ENCODE data around the gene FADS2.

FADS2 gene

DNA sequence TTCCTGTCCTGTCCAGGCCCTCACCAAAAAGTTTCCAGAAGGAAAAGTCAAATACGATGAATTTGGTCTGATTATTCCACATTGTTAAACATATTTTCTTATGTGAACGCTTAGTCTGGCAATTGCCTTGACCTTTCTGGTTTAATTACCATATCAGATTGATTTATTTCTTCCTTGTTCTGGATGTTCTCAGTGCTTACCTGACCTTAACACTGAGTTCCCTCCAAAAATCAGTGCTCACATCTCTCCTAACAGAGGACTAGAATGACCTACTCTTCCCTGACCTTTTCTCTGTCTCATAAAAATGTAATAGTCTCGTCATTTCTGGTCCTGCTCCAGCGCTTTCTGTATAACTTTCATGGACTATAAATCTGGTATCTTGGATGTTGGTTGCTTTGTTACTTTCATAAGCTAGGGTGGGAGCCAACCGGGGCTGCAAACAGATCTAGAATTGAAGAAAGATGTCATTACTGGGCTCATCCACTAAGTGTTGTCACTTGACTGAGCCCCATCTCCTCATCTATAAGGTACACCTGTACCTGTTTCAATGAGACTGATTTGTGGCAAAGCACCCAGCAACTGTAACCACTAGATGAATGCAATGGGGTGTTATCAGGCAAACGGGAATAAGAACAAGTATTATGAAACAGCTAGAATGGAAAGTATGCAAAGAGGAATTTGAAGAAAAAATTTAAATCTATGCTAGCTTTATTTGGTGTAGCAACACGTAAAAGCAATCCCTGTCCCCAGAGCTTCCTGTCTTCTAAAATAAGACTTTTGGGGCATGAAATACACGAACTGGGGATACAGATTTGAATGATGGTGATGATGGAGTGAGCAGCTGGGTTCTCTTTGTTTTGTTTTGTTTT is 2.4 kb downstream of the FADS2 start:
- no peaks in the 10 kb centered on the region for H3K9me3 ChIP-seq (replicated peaks; ENCODE audit: low read length)
- peak overlapping the region; percentile 99 for H3K4me2 ChIP-seq (ENCODE audit: low read length)
- peaks cover 53% of the 10 kb centered on the region for H3K4me1 ChIP-seq (ENCODE audit: control insufficient read depth, insufficient read depth, low read length)
- H3K27me3 ChIP-seq (ENCODE audit: control insufficient read depth, insufficient read depth, low read length): no peaks in the 10 kb centered on the region
- peak overlapping the region; percentile 35 for H3K4me3 ChIP-seq (ENCODE audit: low read length)
- H3K9ac ChIP-seq (ENCODE audit: low read depth, low read length): no peak overlapping the region
- no peaks in the 10 kb centered on the region for H3K36me3 ChIP-seq (ENCODE audit: insufficient read depth, low read length)

DNA sequence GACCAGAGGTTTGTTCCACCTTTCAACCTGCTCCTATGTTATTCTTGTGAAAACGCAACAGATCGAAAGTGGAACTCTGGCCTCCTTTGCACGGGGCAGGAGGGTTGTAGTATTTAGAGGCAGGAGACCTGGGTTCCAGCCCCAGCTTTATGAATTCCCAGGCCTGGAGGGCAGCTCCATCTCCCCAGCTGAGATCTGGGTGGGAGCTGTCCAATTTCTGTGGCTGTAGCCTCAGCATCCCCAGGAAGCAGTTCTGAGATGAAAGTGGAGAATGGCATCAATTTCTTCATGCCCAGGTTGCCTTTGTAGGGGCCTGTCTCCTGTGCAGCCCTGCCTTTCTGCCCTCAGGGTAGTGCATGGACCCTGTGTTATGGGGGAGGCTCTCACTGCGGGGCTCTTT is 4.1 kb downstream of the FADS2 start:
- H3K4me1 ChIP-seq (ENCODE audit: control insufficient read depth, insufficient read depth, low read length): peaks cover 48% of the 10 kb centered on the region
- H3K9ac ChIP-seq (ENCODE audit: low read depth, low read length): no peak overlapping the region
- no peak overlapping the region for H3K4me3 ChIP-seq (ENCODE audit: low read length)
- no peak overlapping the region for H3K4me2 ChIP-seq (ENCODE audit: low read length)
- H3K27me3 ChIP-seq (ENCODE audit: control insufficient read depth, insufficient read depth, low read length): no peaks in the 10 kb centered on the region
- no peaks in the 10 kb centered on the region for H3K9me3 ChIP-seq (replicated peaks; ENCODE audit: low read length)
- no peaks in the 10 kb centered on the region for H3K36me3 ChIP-seq (ENCODE audit: insufficient read depth, low read length)

DNA sequence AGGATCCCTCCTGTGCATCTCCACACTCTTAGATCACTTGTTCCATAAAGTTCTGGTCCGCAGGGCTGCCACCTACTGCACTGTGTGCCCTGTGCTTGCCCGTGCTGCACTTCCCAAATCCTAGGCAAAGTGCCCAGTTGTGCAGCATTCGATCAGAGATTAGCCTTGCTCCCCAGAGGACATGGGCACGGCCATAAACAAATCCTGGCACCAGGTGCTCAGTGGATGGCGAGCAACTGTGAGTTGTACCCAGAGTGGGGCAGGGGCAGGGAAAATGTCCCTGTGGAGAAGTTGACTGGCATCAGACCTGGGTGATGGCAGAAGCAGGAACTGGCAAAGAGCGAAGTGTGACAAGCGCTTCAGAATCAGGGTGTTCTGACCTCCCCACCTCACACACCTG is 4.7 kb downstream of the FADS2 start:
- H3K4me3 ChIP-seq (ENCODE audit: low read length): no peak overlapping the region
- H3K4me2 ChIP-seq (ENCODE audit: low read length): no peak overlapping the region
- H3K27me3 ChIP-seq (ENCODE audit: control insufficient read depth, insufficient read depth, low read length): no peaks in the 10 kb centered on the region
- H3K9me3 ChIP-seq (replicated peaks; ENCODE audit: low read length): no peaks in the 10 kb centered on the region
- H3K36me3 ChIP-seq (ENCODE audit: insufficient read depth, low read length): no peaks in the 10 kb centered on the region
- no peak overlapping the region for H3K9ac ChIP-seq (ENCODE audit: low read depth, low read length)
- H3K4me1 ChIP-seq (ENCODE audit: control insufficient read depth, insufficient read depth, low read length): peaks cover 44% of the 10 kb centered on the region

DNA sequence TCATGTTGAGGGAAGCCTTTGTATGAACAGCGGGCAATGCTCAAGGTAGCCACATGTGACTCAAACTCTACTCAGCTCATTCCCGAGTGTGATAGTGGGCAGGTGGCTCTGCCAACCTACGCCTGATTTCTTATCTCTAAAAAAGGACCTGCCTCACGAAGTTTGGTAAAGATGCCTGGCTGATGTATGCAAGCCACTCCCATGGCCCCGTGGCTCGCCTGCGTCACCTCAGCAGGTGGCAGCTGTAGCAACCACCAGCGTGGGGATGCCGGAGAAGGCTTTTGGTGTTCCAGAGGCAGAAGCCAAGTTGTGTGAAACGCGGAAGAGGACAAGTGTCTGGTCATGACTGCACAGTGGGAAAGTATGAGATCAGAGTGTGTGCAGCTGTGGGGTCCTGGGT is 5.4 kb downstream of the FADS2 start:
- Histone ChIP-seq H3K9ac (ENCODE audit: low read depth, low read length) (no peak overlapping the region), H3K4me2 (ENCODE audit: low read length) (no peak overlapping the region), H3K36me3 (ENCODE audit: insufficient read depth, low read length) (no peaks in the 10 kb centered on the region), H3K27me3 (ENCODE audit: control insufficient read depth, insufficient read depth, low read length) (no peaks in the 10 kb centered on the region), H3K9me3 (replicated peaks; ENCODE audit: low read length) (no peaks in the 10 kb centered on the region), H3K4me3 (ENCODE audit: low read length) (no peak overlapping the region), H3K4me1 (ENCODE audit: control insufficient read depth, insufficient read depth, low read length) (peaks cover 41% of the 10 kb centered on the region)

DNA sequence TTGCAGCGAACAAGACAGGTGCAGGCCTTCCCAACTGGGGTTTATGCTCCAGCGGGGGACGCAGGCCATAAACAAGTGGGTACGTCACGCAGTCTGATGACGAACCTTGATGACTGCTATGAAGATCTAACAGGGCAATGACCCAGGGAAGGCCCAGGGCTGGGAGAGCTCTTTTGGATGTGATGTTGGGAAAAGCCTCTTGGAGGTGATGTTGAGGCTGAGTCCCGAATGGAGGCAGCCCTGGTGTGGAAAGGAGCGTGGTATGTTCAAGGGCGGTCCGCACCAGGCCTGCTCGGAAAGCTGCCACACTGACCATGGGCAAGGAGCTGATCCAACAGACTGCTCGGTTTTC is 5.8 kb downstream of the FADS2 start:
- Histone ChIP-seq H3K36me3 (ENCODE audit: insufficient read depth, low read length) (no peaks in the 10 kb centered on the region), H3K4me2 (ENCODE audit: low read length) (peak overlapping the region; percentile 51), H3K27me3 (ENCODE audit: control insufficient read depth, insufficient read depth, low read length) (no peaks in the 10 kb centered on the region), H3K9me3 (replicated peaks; ENCODE audit: low read length) (no peaks in the 10 kb centered on the region), H3K4me3 (ENCODE audit: low read length) (no peak overlapping the region), H3K4me1 (ENCODE audit: control insufficient read depth, insufficient read depth, low read length) (peaks cover 39% of the 10 kb centered on the region), H3K9ac (ENCODE audit: low read depth, low read length) (peak overlapping the region; percentile 28)

DNA sequence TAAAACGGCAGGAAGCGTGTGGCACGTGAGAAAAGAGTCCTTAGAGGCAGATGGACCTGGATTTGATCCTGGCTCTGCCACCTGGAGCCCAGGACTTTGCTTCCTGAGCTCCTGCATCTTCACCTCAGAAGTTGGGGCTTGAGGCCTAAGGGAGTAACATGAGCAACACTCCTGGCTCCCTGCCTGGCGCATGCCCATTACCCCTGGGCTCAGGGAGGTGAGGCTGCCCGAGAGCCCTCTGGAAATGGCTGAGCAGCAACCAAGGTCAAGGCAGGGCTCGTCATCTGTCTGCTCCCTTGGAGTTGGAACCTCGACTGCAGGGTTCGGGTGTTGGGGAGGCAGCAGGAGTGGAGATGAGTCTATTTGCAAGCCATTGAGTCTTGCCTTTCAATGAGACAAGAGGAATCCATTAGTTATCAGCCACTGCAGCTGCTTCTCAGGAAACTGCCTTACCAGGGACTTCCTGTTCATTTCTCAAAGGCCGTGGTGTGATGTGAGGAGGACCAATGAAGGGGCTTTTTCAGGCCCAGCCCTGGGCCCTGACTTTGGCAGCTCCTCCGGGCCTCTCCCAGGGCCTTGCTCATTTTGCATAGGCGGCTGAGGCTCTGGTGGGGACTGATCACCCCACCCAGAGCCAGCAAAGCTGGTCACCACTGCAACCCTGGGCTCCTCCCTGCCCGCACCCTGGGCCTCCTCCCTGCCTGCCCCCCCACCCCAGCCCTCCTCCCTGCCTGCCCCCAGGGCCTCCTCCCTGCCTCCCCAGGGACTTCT is 6.4 kb downstream of the FADS2 start:
- no peaks in the 10 kb centered on the region for H3K27me3 ChIP-seq (ENCODE audit: control insufficient read depth, insufficient read depth, low read length)
- no peaks in the 10 kb centered on the region for H3K9me3 ChIP-seq (replicated peaks; ENCODE audit: low read length)
- H3K9ac ChIP-seq (ENCODE audit: low read depth, low read length): peak overlapping the region; percentile 28
- H3K4me2 ChIP-seq (ENCODE audit: low read length): peak overlapping the region; percentile 51
- H3K4me1 ChIP-seq (ENCODE audit: control insufficient read depth, insufficient read depth, low read length): peaks cover 33% of the 10 kb centered on the region
- peaks cover under 1% of the 10 kb centered on the region for H3K36me3 ChIP-seq (ENCODE audit: insufficient read depth, low read length)
- peak overlapping the region; percentile 4 for H3K4me3 ChIP-seq (ENCODE audit: low read length)

DNA sequence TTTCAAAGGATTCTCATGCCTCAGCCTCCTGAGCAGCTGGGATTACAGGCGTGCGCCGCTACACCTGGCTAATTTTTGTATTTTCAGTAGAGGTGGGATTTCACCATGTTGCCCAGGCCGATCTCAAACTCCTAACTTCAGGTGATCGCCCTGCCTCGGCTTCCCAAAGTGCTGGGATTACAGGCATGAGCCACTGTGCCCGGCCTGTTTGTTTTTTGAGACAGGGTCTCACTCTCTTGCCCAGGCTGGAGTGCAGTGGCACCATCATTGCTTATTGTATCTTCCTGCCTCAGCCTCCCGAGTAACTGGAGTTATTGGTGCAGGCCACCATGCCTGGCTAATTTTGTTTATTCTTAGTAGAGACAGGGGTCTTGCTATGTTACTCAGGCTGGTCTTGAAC is 8.1 kb downstream of the FADS2 start:
- Histone ChIP-seq H3K4me3 (ENCODE audit: low read length) (no peak overlapping the region), H3K27me3 (ENCODE audit: control insufficient read depth, insufficient read depth, low read length) (no peaks in the 10 kb centered on the region), H3K9ac (ENCODE audit: low read depth, low read length) (no peak overlapping the region), H3K9me3 (replicated peaks; ENCODE audit: low read length) (no peaks in the 10 kb centered on the region), H3K4me1 (ENCODE audit: control insufficient read depth, insufficient read depth, low read length) (peaks cover 19% of the 10 kb centered on the region), H3K36me3 (ENCODE audit: insufficient read depth, low read length) (peaks cover 16% of the 10 kb centered on the region), H3K4me2 (ENCODE audit: low read length) (no peak overlapping the region)

DNA sequence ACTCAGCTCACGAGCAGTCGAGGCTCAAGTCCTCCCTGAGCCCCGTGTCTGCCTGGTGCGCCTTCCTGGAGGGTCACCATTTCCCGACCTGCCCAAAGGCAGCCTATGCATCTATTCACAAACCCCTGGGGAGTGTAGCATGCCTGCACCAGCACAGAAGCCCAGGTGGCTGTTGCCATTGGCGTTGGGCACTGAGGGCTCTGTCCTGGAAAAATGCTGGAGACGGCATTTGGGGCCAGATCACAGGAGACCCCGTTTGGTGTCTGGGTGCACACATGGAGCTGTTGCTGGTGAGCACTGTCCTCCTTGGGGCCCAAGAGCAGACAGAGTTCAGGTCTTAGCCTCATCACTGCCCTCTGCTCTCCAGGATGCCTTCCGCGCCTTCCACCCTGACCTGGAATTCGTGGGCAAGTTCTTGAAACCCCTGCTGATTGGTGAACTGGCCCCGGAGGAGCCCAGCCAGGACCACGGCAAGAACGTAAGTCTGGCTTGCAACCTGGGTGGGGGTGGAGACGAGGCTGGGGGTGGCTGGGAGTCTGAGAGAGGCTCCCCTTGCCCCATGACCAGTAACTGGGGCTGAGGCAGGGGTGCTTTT is 9.4 kb downstream of the FADS2 start:
- no peak overlapping the region for H3K4me2 ChIP-seq (ENCODE audit: low read length)
- peaks cover 19% of the 10 kb centered on the region for H3K4me1 ChIP-seq (ENCODE audit: control insufficient read depth, insufficient read depth, low read length)
- H3K27me3 ChIP-seq (ENCODE audit: control insufficient read depth, insufficient read depth, low read length): no peaks in the 10 kb centered on the region
- no peak overlapping the region for H3K4me3 ChIP-seq (ENCODE audit: low read length)
- H3K9me3 ChIP-seq (replicated peaks; ENCODE audit: low read length): no peaks in the 10 kb centered on the region
- H3K36me3 ChIP-seq (ENCODE audit: insufficient read depth, low read length): peaks cover 28% of the 10 kb centered on the region
- no peak overlapping the region for H3K9ac ChIP-seq (ENCODE audit: low read depth, low read length)

DNA sequence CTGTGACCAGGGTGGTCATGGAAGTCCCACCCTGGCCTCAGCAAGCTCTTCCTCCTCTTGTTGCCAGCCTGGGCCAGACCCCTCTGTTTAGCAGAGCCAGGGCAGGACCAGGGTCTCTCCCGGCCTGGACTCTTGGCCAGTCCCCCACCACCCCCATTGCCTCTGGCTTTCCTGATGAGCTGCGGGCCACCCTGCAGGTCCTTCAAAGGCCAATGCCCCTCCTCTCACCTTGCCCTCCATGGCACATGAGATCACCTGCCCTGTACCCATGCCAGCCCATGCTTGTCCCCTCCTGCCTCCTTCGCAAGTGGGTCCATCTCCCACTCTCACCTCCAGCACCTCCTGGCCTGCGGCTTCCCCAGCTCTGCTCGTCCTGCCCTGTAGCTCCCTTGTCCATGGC is 10.4 kb downstream of the FADS2 start:
- Histone ChIP-seq H3K9me3 (replicated peaks; ENCODE audit: low read length) (no peaks in the 10 kb centered on the region), H3K4me3 (ENCODE audit: low read length) (no peak overlapping the region), H3K9ac (ENCODE audit: low read depth, low read length) (no peak overlapping the region), H3K36me3 (ENCODE audit: insufficient read depth, low read length) (peaks cover 38% of the 10 kb centered on the region), H3K4me2 (ENCODE audit: low read length) (no peak overlapping the region), H3K27me3 (ENCODE audit: control insufficient read depth, insufficient read depth, low read length) (no peaks in the 10 kb centered on the region), H3K4me1 (ENCODE audit: control insufficient read depth, insufficient read depth, low read length) (peaks cover 18% of the 10 kb centered on the region)

DNA sequence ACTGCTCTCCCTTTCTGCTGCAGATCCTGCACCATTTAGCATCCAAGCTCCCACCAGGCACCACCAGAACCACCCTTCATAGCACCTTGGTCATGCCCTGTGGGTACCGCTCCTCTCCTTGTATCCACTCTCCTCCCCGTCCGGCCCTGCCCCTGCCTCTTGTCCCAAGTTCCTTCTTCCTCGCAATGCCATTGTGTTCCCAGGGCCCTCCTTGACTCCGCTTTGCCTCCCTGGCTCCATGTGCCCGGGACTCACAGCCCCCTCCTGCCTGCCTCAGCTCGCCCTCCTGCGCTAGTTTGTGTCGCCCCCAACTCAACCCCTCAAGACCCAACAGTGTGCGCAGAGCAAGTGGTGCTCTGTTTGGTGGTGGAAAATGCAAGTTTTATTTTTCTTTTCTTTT is 10.8 kb downstream of the FADS2 start:
- Histone ChIP-seq H3K9me3 (replicated peaks; ENCODE audit: low read length) (no peaks in the 10 kb centered on the region), H3K27me3 (ENCODE audit: control insufficient read depth, insufficient read depth, low read length) (no peaks in the 10 kb centered on the region), H3K9ac (ENCODE audit: low read depth, low read length) (no peak overlapping the region), H3K4me1 (ENCODE audit: control insufficient read depth, insufficient read depth, low read length) (peaks cover 14% of the 10 kb centered on the region), H3K36me3 (ENCODE audit: insufficient read depth, low read length) (peaks cover 38% of the 10 kb centered on the region), H3K4me3 (ENCODE audit: low read length) (no peak overlapping the region), H3K4me2 (ENCODE audit: low read length) (no peak overlapping the region)

DNA sequence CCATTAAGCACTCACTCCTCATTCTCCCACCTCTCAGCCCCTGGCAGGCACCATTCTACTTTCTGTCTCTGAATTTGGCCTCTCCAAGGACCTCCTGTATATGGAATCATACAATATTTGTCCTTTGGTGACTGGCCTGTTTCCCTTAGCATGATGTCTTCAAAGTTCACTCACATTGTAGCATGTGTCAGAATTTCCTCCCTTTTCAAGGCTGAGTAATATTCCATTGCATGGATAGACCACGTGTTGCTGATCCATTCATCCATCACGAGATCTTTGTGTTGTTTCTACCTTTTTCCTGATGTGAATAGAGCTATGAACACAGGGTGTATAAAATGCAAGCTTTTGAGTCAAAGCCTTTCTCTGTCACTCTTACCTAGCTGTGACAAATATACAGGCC is 11.6 kb downstream of the FADS2 start:
- no peak overlapping the region for H3K4me2 ChIP-seq (ENCODE audit: low read length)
- H3K9ac ChIP-seq (ENCODE audit: low read depth, low read length): no peak overlapping the region
- H3K27me3 ChIP-seq (ENCODE audit: control insufficient read depth, insufficient read depth, low read length): no peaks in the 10 kb centered on the region
- H3K9me3 ChIP-seq (replicated peaks; ENCODE audit: low read length): no peaks in the 10 kb centered on the region
- H3K4me1 ChIP-seq (ENCODE audit: control insufficient read depth, insufficient read depth, low read length): peaks cover 6% of the 10 kb centered on the region
- peaks cover 38% of the 10 kb centered on the region for H3K36me3 ChIP-seq (ENCODE audit: insufficient read depth, low read length)
- no peak overlapping the region for H3K4me3 ChIP-seq (ENCODE audit: low read length)
